Stimulated activated CD4-positive, alpha-beta T cell treated with anti-CD3 and anti-CD28 coated beads, TNF-alpha, amount 100 ng/mL, for 48 hours (primary cell): Measurements from ENCODE around the gene COL4A6.

Experiments
- DNase-seq, 3 donors: peaks; one replicate each; pipeline ENCODE4 v3.0.0-alpha.2; 2020; ENCODE audit warnings: low read depth in 3 of 3

The COL4A6 gene

GRCh38 chrX:108159028-108159670, 279.1 kb downstream of the COL4A6 start:
- DNase-seq: no peak

GRCh38 chrX:108157628-108158027, 280.6 kb downstream of the COL4A6 start:
- no peak for DNase-seq

- no peak for DNase-seq
These were observed 281.2 kb downstream of the COL4A6 start for GRCh38 chrX:108156934-108157466.

- DNase-seq: no peak
These were observed 282.1 kb downstream of the COL4A6 start for GRCh38 chrX:108156082-108156481.

GRCh38 chrX:108148524-108148923, 289.7 kb downstream of the COL4A6 start:
- no peak for DNase-seq

GRCh38 chrX:108138814-108139702, 299.2 kb downstream of the COL4A6 start:
- no peak for DNase-seq

- DNase-seq: no peak
These were observed 303.5 kb downstream of the COL4A6 start for GRCh38 chrX:108134724-108135123.

GRCh38 chrX:108132876-108133275, 305.3 kb downstream of the COL4A6 start:
- no peak for DNase-seq

- DNase-seq: no peak
These were observed 306.2 kb downstream of the COL4A6 start for GRCh38 chrX:108132034-108132433.

- DNase-seq: no peak
These were observed 306.8 kb downstream of the COL4A6 start for GRCh38 chrX:108131471-108131870.

GRCh38 chrX:108130889-108131288, 307.3 kb downstream of the COL4A6 start:
- DNase-seq: no peak

GRCh38 chrX:108127152-108127551, 311.1 kb downstream of the COL4A6 start:
- no peak for DNase-seq

- DNase-seq: no peak
These were observed 311.6 kb downstream of the COL4A6 start for GRCh38 chrX:108126661-108127060.

GRCh38 chrX:108123591-108124366, 314.4 kb downstream of the COL4A6 start:
- DNase-seq: no peak

GRCh38 chrX:108122748-108123147, 315.5 kb downstream of the COL4A6 start:
- no peak for DNase-seq

GRCh38 chrX:108121291-108121690, 316.9 kb downstream of the COL4A6 start:
- no peak for DNase-seq

GRCh38 chrX:108117988-108118387, 320.2 kb downstream of the COL4A6 start:
- no peak for DNase-seq

- DNase-seq: no peak
These were observed 323.7 kb downstream of the COL4A6 start for GRCh38 chrX:108114541-108114940.
